ENCODE data around the gene HSPA14.
"Not testable (repeated sequence)": the region's sequence is repeated elsewhere in the genome, so short reads cannot be mapped to it uniquely, and the experiment has no call there.

The HSPA14 gene

DNA sequence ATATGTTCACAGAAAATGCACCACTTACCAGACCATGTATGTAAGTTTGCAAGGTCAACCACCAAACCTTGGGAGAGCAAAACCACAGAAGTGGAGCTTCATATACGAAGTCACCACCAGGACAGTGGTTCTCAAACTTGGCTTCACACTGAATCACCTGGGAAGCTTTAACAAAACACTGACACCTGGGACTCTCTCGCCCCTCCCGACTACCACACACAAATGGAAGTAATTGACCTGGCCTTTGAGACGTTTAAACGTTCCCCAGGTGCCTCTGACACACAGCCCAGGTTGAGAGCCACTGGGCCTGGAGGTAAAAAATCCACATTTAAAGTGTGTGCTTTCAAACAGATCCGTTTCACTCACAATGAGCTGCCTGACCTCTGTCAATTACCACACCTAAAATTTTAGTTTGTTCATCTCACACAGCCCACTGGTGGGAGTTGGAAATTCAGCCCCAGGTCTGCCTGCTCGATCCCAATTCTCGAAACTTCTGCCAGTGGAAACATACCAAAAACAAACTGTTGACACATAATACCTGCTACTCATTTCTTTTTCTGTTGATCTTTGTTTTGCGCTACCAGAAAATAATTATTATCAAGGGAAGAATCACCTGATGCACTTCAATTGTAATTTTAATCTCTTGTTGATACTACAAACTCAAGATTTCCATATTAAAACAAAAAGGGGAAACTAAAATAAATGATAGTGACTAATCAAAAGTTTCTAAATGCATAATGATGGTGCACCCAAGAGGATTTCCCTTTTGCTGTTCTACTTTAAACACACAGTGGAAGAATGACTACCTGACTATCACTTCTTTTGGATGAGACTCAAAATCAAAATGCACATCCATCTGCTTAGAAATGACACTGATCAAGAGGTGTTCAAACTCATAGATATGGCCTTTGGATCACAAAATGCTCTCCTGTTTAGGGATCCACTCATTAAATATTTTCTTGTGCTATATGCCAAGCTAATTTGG, 26.8 kb upstream of the HSPA14 start:
- Histone ChIP-seq H3F3A (ENCODE audit: insufficient read depth, low read length) (no peaks in the 10 kb centered on the region), H3K4me3 (ENCODE audit: low read length) (no peak overlapping the region), H3K9ac (ENCODE audit: low read length) (no peak overlapping the region), H3K27me3 (replicated peaks; ENCODE audit: insufficient read depth, low read length) (no peaks in the 10 kb centered on the region), H3K9me3 (replicated peaks; ENCODE audit: insufficient read depth, low read length) (no peaks in the 10 kb centered on the region), H3K27ac (ENCODE audit: low read length) (no peak overlapping the region), H3K4me1 (ENCODE audit: low read length) (no peaks in the 10 kb centered on the region), H2AFZ (ENCODE audit: low read length) (no peak overlapping the region), H3K9me2 (replicated peaks; ENCODE audit: insufficient read depth, low read length) (no peaks in the 10 kb centered on the region), H4K20me1 (ENCODE audit: insufficient read depth, low read length) (no peaks in the 10 kb centered on the region), H3K36me3 (replicated peaks; ENCODE audit: insufficient read depth, low read length) (no peaks in the 10 kb centered on the region), H3K79me2 (ENCODE audit: low read length) (no peaks in the 10 kb centered on the region), H3K4me2 (ENCODE audit: low read depth, low read length) (no peak overlapping the region)
- TF ChIP-seq EZH2 (optimal IDR thresholded peaks at IDR 0.05; ENCODE audit: low read depth, low read length) (no peak), EZH2phosphoT487 (IDR thresholded peaks at IDR 0.05; ENCODE audit: low read length) (no peak)
- TF ChIP-seq, protein P1, sequence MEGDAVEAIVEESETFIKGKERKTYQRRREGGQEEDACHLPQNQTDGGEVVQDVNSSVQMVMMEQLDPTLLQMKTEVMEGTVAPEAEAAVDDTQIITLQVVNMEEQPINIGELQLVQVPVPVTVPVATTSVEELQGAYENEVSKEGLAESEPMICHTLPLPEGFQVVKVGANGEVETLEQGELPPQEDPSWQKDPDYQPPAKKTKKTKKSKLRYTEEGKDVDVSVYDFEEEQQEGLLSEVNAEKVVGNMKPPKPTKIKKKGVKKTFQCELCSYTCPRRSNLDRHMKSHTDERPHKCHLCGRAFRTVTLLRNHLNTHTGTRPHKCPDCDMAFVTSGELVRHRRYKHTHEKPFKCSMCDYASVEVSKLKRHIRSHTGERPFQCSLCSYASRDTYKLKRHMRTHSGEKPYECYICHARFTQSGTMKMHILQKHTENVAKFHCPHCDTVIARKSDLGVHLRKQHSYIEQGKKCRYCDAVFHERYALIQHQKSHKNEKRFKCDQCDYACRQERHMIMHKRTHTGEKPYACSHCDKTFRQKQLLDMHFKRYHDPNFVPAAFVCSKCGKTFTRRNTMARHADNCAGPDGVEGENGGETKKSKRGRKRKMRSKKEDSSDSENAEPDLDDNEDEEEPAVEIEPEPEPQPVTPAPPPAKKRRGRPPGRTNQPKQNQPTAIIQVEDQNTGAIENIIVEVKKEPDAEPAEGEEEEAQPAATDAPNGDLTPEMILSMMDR (IDR thresholded peaks at IDR 0.05; ENCODE audit: low read length): no peak
- DNase-seq: no peak

- Histone ChIP-seq H3K27ac (ENCODE audit: low read length) (no peak overlapping the region), H2AFZ (ENCODE audit: low read length) (no peak overlapping the region), H3K4me2 (ENCODE audit: low read depth, low read length) (no peak overlapping the region), H3K36me3 (replicated peaks; ENCODE audit: insufficient read depth, low read length) (no peaks in the 10 kb centered on the region), H3K4me1 (ENCODE audit: low read length) (no peaks in the 10 kb centered on the region), H3F3A (ENCODE audit: insufficient read depth, low read length) (no peaks in the 10 kb centered on the region), H3K9ac (ENCODE audit: low read length) (no peak overlapping the region), H3K4me3 (ENCODE audit: low read length) (no peak overlapping the region), H3K9me2 (replicated peaks; ENCODE audit: insufficient read depth, low read length) (no peaks in the 10 kb centered on the region), H4K20me1 (ENCODE audit: insufficient read depth, low read length) (no peaks in the 10 kb centered on the region), H3K79me2 (ENCODE audit: low read length) (no peaks in the 10 kb centered on the region), H3K9me3 (replicated peaks; ENCODE audit: insufficient read depth, low read length) (no peaks in the 10 kb centered on the region), H3K27me3 (replicated peaks; ENCODE audit: insufficient read depth, low read length) (no peaks in the 10 kb centered on the region)
- DNase-seq: no peak
- TF ChIP-seq, protein P1 (IDR thresholded peaks at IDR 0.05; ENCODE audit: low read length): no peak
- no peak for TF ChIP-seq EZH2 (optimal IDR thresholded peaks at IDR 0.05; ENCODE audit: low read depth, low read length)
Measured at GRCh38 chr10:14812271-14812670, 25.8 kb upstream of the HSPA14 start.

DNA sequence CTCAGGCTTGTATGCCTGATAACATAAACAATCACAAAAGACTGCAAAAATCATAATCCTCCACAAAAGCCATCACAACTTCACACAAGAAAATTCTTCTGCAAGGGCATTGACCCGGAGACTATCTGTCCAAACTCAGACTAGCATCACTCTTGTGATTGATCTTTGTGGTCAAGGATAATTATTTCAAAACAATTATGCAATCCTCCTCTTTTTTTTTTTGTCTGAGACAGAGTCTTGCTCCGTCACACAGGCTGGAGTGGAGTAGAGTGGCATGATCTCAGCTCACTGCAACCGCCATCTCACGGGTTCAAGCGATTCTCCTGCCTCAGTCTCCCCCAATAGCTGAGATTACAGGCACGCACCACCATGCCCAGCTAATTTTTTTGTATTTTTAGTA, 22.4 kb upstream of the HSPA14 start:
- H3K27me3 ChIP-seq (replicated peaks; ENCODE audit: insufficient read depth, low read length): no peaks in the 10 kb centered on the region
- no peak for DNase-seq
- H3K4me2 ChIP-seq (ENCODE audit: low read depth, low read length): no peak overlapping the region
- no peaks in the 10 kb centered on the region for H3K4me1 ChIP-seq (ENCODE audit: low read length)
- no peaks in the 10 kb centered on the region for H3K36me3 ChIP-seq (replicated peaks; ENCODE audit: insufficient read depth, low read length)
- H4K20me1 ChIP-seq (ENCODE audit: insufficient read depth, low read length): no peaks in the 10 kb centered on the region
- H2AFZ ChIP-seq (ENCODE audit: low read length): no peak overlapping the region
- no peak overlapping the region for H3K4me3 ChIP-seq (ENCODE audit: low read length)
- no peak overlapping the region for H3K27ac ChIP-seq (ENCODE audit: low read length)
- H3K9me3 ChIP-seq (replicated peaks; ENCODE audit: insufficient read depth, low read length): no peaks in the 10 kb centered on the region
- TF ChIP-seq, protein P1 (IDR thresholded peaks at IDR 0.05; ENCODE audit: low read length): no peak
- TF ChIP-seq EZH2phosphoT487 (IDR thresholded peaks at IDR 0.05; ENCODE audit: low read length): no peak
- TF ChIP-seq EZH2 (optimal IDR thresholded peaks at IDR 0.05; ENCODE audit: low read depth, low read length): no peak
- no peaks in the 10 kb centered on the region for H3F3A ChIP-seq (ENCODE audit: insufficient read depth, low read length)
- H3K79me2 ChIP-seq (ENCODE audit: low read length): no peaks in the 10 kb centered on the region
- H3K9ac ChIP-seq (ENCODE audit: low read length): no peak overlapping the region
- no peaks in the 10 kb centered on the region for H3K9me2 ChIP-seq (replicated peaks; ENCODE audit: insufficient read depth, low read length)

DNA sequence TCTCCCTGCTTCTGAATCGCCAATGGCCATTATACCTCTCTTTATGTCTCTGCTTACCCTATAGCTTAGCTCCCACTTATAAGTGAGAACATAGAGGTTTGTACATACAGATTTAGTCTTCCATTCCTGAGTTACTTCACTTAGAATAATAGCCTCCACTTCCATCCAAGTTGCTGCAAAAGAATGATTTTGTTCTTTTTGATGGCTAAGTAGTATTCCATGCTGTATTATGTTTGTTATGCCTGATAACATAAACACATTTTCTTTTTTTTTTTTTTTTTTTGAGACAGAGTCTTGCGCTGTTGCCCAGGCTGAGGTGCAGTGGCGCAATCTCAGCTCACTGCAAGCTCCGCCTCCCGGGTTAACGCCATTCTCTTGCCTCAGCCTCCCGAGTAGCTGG, 21.4 kb upstream of the HSPA14 start:
- H3K27me3 ChIP-seq (replicated peaks; ENCODE audit: insufficient read depth, low read length); H3K36me3 ChIP-seq (replicated peaks; ENCODE audit: insufficient read depth, low read length); H3K79me2 ChIP-seq (ENCODE audit: low read length); H3F3A ChIP-seq (ENCODE audit: insufficient read depth, low read length); H3K9me3 ChIP-seq (replicated peaks; ENCODE audit: insufficient read depth, low read length); H3K4me3 ChIP-seq (ENCODE audit: low read length); H3K4me1 ChIP-seq (ENCODE audit: low read length); H3K9me2 ChIP-seq (replicated peaks; ENCODE audit: insufficient read depth, low read length); H3K9ac ChIP-seq (ENCODE audit: low read length); DNase-seq; H4K20me1 ChIP-seq (ENCODE audit: insufficient read depth, low read length); H3K4me2 ChIP-seq (ENCODE audit: low read depth, low read length); H3K27ac ChIP-seq (ENCODE audit: low read length); H2AFZ ChIP-seq (ENCODE audit: low read length): not testable (repeated sequence)
